NB4 (cell line): ENCODE results near the gene NT5C.

Experiments used
- POLR2A ChIP-seq: IDR thresholded peaks from 2 replicates; pipeline ENCODE4 v1.6.1; 2011; ENCODE audit warnings: mild to moderate bottlenecking; ENCODE audit not compliant: insufficient read length; ENCODE audit errors: extremely low read depth
- TF ChIP-seq, protein P1 (sequence below): IDR thresholded peaks from one replicate; pipeline ENCODE4 v1.5.1; 2012; ENCODE audit warnings: low read depth, low read length
- TF ChIP-seq, protein P2 (sequence below): IDR thresholded peaks from 2 replicates; pipeline ENCODE4 v1.6.1; 2011; ENCODE audit warnings: low read depth, low read length

DNA sequence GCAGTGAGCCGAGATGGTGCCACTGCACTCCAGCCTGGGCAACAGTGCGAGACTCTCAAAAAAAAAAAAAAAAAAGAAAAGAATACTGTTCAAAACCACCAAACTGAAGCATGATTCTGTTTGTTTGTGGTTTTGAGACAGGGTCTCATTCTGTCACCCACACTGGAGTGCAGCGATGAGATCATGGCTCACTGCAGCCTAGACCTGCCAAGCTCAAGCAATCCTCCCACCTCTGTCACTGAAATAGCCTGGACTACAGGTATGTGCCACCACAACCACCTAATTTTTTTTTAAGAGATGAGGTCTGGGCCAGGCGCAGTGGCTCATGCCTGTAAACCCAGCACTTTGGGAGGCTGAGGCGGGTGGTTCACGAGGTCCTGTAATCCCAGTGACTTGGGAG lies 46.9 kb upstream of the NT5C start:
- TF ChIP-seq, protein P1, sequence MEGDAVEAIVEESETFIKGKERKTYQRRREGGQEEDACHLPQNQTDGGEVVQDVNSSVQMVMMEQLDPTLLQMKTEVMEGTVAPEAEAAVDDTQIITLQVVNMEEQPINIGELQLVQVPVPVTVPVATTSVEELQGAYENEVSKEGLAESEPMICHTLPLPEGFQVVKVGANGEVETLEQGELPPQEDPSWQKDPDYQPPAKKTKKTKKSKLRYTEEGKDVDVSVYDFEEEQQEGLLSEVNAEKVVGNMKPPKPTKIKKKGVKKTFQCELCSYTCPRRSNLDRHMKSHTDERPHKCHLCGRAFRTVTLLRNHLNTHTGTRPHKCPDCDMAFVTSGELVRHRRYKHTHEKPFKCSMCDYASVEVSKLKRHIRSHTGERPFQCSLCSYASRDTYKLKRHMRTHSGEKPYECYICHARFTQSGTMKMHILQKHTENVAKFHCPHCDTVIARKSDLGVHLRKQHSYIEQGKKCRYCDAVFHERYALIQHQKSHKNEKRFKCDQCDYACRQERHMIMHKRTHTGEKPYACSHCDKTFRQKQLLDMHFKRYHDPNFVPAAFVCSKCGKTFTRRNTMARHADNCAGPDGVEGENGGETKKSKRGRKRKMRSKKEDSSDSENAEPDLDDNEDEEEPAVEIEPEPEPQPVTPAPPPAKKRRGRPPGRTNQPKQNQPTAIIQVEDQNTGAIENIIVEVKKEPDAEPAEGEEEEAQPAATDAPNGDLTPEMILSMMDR, result no peak
- TF ChIP-seq POLR2A, result no peak
- TF ChIP-seq, protein P2, sequence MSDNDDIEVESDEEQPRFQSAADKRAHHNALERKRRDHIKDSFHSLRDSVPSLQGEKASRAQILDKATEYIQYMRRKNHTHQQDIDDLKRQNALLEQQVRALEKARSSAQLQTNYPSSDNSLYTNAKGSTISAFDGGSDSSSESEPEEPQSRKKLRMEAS, result no peak
